ENCODE data around the gene C5orf24.

DNA sequence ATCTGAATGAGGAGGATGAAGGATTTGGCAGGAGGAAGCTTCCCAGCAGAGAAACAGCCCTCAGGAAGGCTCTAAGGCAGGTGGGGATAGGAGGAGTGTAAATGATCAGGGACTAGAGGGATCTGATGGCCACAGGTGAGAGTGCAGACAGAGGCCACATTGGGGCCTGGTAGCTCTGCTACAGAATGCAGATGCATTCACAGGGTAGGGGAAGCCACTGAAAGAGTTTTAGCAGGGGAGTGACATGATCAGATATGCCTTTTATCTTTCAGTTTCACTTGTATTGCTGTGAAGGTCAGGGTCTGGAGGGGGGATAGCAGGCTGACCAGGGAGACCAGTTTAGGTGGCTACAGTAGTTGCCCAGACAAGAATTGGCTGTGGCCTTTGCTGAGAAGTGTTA is 31.4 kb downstream of the C5orf24 start:
- TF ChIP-seq, protein P1, sequence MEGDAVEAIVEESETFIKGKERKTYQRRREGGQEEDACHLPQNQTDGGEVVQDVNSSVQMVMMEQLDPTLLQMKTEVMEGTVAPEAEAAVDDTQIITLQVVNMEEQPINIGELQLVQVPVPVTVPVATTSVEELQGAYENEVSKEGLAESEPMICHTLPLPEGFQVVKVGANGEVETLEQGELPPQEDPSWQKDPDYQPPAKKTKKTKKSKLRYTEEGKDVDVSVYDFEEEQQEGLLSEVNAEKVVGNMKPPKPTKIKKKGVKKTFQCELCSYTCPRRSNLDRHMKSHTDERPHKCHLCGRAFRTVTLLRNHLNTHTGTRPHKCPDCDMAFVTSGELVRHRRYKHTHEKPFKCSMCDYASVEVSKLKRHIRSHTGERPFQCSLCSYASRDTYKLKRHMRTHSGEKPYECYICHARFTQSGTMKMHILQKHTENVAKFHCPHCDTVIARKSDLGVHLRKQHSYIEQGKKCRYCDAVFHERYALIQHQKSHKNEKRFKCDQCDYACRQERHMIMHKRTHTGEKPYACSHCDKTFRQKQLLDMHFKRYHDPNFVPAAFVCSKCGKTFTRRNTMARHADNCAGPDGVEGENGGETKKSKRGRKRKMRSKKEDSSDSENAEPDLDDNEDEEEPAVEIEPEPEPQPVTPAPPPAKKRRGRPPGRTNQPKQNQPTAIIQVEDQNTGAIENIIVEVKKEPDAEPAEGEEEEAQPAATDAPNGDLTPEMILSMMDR (conservative IDR thresholded peaks at IDR 0.05; ENCODE audit: low read depth, low read length), result no peak
- no peak for TF ChIP-seq EZH2 (IDR thresholded peaks at IDR 0.05; ENCODE audit: borderline replicate concordance, low read depth, low read length, poor library complexity, severe bottlenecking)

Data from A673 (cell line).